CD4-positive, alpha-beta memory T cell (primary cell): Measurements from ENCODE around the gene DNAJC18. TPM values are rescaled to one million over a fixed set of nuclear protein-coding genes. Genes with fewer than 3 reads are reported as not detected.
"Not testable (repeated sequence)": the region's sequence is repeated elsewhere in the genome, so short reads cannot be mapped to it uniquely, and the experiment has no call there.

Experiments used
- CTCF ChIA-PET: fragments of 350-600 bp; sonication (Branson Sonifier 250); formaldehyde crosslinking; loops from one replicate; lab custom pipeline; 2021; ENCODE audit warnings: inconsistent platforms; ENCODE audit not compliant: partially characterized antibody; lab: Charles Lee
- POLR2A ChIA-PET: fragments of 350-600 bp; sonication (Branson Sonifier 250); formaldehyde crosslinking; loops from one replicate; lab custom pipeline; 2021; ENCODE audit not compliant: partially characterized antibody; lab: Charles Lee
- DNase-seq, 5 donors: peaks; one replicate each; pipeline versions ENCODE4 v3.0.0 to v3.0.0-alpha.2; 2020 to 2022; ENCODE audit warnings: mixed read lengths in 1 of 5
- H3K27ac ChIP-seq: one replicate; pipeline ENCODE4 v1.7.0; 2013; ENCODE audit warnings: low read depth, low read length
- H3K27me3 ChIP-seq: 2 replicates; pipeline ENCODE4 v1.7.0; 2013; ENCODE audit warnings: mild to moderate bottlenecking, low read length, moderate library complexity; ENCODE audit not compliant: insufficient read depth
- H3K36me3 ChIP-seq: 2 replicates; pipeline ENCODE4 v1.7.0; 2013; ENCODE audit warnings: mild to moderate bottlenecking, low read length, moderate library complexity; ENCODE audit not compliant: insufficient read depth
- H3K4me1 ChIP-seq: 2 replicates; pipeline ENCODE4 v1.7.0; 2013; ENCODE audit warnings: mild to moderate bottlenecking, low read length, moderate library complexity; ENCODE audit not compliant: insufficient read depth
- H3K4me3 ChIP-seq, 2 donors: one replicate each; pipeline ENCODE4 v1.7.0; 2013; ENCODE audit warnings: low read length in 2 of 2, mild to moderate bottlenecking in 1 of 2
- H3K9me3 ChIP-seq, 2 donors: one replicate each; pipeline ENCODE4 v1.7.0; 2013; ENCODE audit warnings: low read length in 2 of 2, control low read depth in 1 of 2; ENCODE audit not compliant: control insufficient read depth in 1 of 2
- H3K27ac Mint-ChIP-seq, 7 donors: one replicate each; pipeline ENCODE4 v1.8.0; 2020 to 2021; ENCODE audit warnings: mixed read lengths in 7 of 7, mild to moderate bottlenecking in 6 of 7, inconsistent platforms in 3 of 7, moderate library complexity in 3 of 7
- H3K27me3 Mint-ChIP-seq, 2 donors: one replicate each; pipeline ENCODE4 v1.8.0; 2020 to 2021; ENCODE audit warnings: mixed read lengths in 2 of 2
- H3K36me3 Mint-ChIP-seq, 2 donors: one replicate each; pipeline ENCODE4 v1.8.0; 2020 to 2021; ENCODE audit warnings: mixed read lengths in 2 of 2, inconsistent platforms in 1 of 2, mild to moderate bottlenecking in 1 of 2
- H3K4me1 Mint-ChIP-seq, 4 donors: one replicate each; pipeline ENCODE4 v1.8.0; 2020 to 2021; ENCODE audit warnings: mixed read lengths in 4 of 4, mild to moderate bottlenecking in 1 of 4
- H3K4me3 Mint-ChIP-seq, 8 donors: one replicate each; pipeline ENCODE4 v1.8.0; 2020 to 2021; ENCODE audit warnings: mixed read lengths in 8 of 8, mild to moderate bottlenecking in 7 of 8, moderate library complexity in 6 of 8, inconsistent platforms in 3 of 8
- H3K9me3 Mint-ChIP-seq, 8 donors: one replicate each; pipeline ENCODE4 v1.8.0; 2020 to 2021; ENCODE audit warnings: mixed read lengths in 8 of 8, mild to moderate bottlenecking in 5 of 8, inconsistent platforms in 3 of 8, moderate library complexity in 1 of 8
- intact Hi-C: fragments of 100-400 bp; cut with micrococcal nuclease; formaldehyde crosslinking; loops from one replicate; pipeline ENCODE4 v1.15.1; 2023
- polyA plus RNA-seq, 2 donors: library from polyadenylated mRNA; unstranded; fragments of 300-500 nt; fragmentation: Illumina TruSeq; gene quantifications; one replicate each; pipeline ENCODE4 v1.2.3, GENCODE V29; 2021
- total RNA-seq, 2 experiments: library from RNA; stranded (reverse); gene quantifications; one replicate each; pipeline ENCODE4 v1.2.3, GENCODE V29; 2021

DNAJC18 gene
- total and polyA plus RNA-seq, 4 experiments from 2014 or later, result 1.8 to 7.3 (median 6.4) TPM

GRCh38 chr5:139413963-139414362 is 25.4 kb downstream of the DNAJC18 start:
- Histone ChIP-seq H3K4me1 (peaks cover 31% of the 10 kb centered on the region), H3K9me3 (no peaks in the 10 kb centered on the region), H3K27ac (peak overlapping the region; percentile 3), H3K4me3 (no peak overlapping the region), H3K36me3 (no peaks in the 10 kb centered on the region), H3K27me3 (no peaks in the 10 kb centered on the region)
- Mint-ChIP-seq H3K4me1 (peaks cover 13 to 33% (median 23%) of the 10 kb centered on the region in 4 donors), H3K36me3 (peaks cover 0 to 7% of the 10 kb centered on the region in 2 donors), H3K27ac (peak overlapping the region in 4 of 7 donors; percentile 3 to 48 (median 39)), H3K9me3 (no peaks in the 10 kb centered on the region), H3K27me3 (no peaks in the 10 kb centered on the region), H3K4me3 (peak overlapping the region in 7 of 8 donors; percentile 11 to 66 (median 53))
- intact Hi-C loops, result no loop called here
- no peak for DNase-seq
- ChIA-PET POLR2A (interaction anchor here (0.5 to 1.8 kb wide), 3 partner anchors 10 to 1056 kb away, joined by 3 to 11 read pairs (median 3); partner anchors contain the start of gene SPATA24), CTCF (interaction anchor here (1.0 to 2.7 kb wide), 5 partner anchors 8 to 105 kb away, joined by 3 to 19 read pairs (median 4); no protein-coding TSS in a partner anchor)

DNA sequence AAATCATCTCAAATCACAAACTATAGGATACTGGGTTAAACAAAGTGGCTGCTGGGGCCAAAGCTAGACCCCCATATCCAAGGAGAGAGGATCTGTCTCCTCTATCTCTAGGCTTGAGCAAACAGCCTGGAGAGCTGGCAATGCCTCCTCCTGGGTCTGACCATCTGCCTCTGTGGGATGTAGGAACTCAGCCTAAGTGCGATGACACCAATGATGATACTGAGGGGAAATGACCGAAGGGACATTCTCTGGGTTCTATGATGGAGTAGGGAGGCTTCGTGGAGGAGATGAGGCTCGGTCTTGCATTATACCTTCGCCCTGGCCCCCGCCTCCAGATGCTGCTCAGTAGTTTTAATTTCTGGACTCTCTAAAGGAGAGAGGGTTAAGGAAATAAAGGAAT is 26.2 kb downstream of the DNAJC18 start:
- Mint-ChIP-seq H3K27me3 (no peaks in the 10 kb centered on the region), H3K9me3 (no peaks in the 10 kb centered on the region), H3K4me3 (no peak overlapping the region), H3K36me3 (no peaks in the 10 kb centered on the region), H3K27ac (peak overlapping the region in 1 of 7 donors; percentile 3), H3K4me1 (peaks cover 13 to 33% (median 23%) of the 10 kb centered on the region in 4 donors)
- Histone ChIP-seq H3K4me3 (no peak overlapping the region), H3K27ac (no peak overlapping the region), H3K4me1 (peaks cover 31% of the 10 kb centered on the region), H3K36me3 (no peaks in the 10 kb centered on the region), H3K27me3 (no peaks in the 10 kb centered on the region), H3K9me3 (no peaks in the 10 kb centered on the region)
- intact Hi-C loops, result no loop called here
- DNase-seq, result no peak
- ChIA-PET CTCF (interaction anchor here (1.0 to 1.2 kb wide), 3 partner anchors 9 to 213 kb away, joined by 3 to 4 read pairs (median 3); no protein-coding TSS in a partner anchor), POLR2A (no interaction called here)

DNA sequence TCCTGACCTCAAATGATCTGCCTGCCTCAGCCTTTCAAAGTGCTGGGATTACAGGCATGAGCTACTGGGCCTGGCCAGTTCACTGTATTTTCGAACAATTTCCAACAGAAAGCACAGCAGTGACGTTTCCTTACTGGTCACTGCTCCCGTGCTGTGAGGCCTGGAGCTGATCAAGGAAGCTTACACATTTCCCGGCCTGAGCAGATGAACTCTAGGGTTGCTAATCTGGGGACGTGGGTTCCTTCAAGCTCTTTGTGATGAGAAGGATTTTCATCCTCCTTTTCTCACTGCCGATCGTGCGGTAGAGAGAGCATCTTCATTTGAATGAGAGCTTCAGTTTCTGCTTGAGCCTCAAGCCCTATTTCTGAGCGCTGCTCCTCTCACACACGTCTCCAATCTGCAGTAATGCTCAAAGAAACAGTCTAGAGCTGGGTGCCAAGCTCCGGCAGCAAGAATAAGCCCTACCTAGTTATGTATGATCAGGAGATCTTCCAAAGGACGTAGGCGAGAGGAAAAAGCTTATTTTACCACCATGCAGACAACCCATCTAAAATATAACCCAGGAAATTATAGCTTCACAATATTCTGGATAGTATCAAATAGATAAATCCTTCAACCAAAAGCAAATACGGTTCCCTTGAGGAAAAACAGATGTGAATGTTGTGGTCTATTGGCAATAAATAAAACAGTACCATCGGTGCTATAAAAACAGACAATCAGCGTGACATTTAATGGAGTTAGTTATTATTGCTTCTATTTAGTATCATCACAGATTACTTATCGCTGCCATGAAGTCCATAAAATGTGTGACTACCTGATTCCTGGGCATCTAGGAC is 28.1 kb downstream of the DNAJC18 start:
- Histone ChIP-seq H3K36me3 (no peaks in the 10 kb centered on the region), H3K4me1 (peaks cover 31% of the 10 kb centered on the region), H3K4me3 (no peak overlapping the region), H3K9me3 (no peaks in the 10 kb centered on the region), H3K27me3 (no peaks in the 10 kb centered on the region), H3K27ac (no peak overlapping the region)
- Mint-ChIP-seq H3K36me3 (no peaks in the 10 kb centered on the region), H3K27ac (no peak overlapping the region), H3K4me3 (no peak overlapping the region), H3K4me1 (peaks cover 11 to 33% (median 22%) of the 10 kb centered on the region in 4 donors), H3K27me3 (no peaks in the 10 kb centered on the region), H3K9me3 (no peaks in the 10 kb centered on the region)
- intact Hi-C loops, result no loop called here
- CTCF ChIA-PET, result interaction anchor here (0.5 to 4.6 kb wide), 7 partner anchors 9 to 222 kb away, joined by 3 to 29 read pairs (median 4); no protein-coding TSS in a partner anchor
- no peak for DNase-seq
- POLR2A ChIA-PET, result interaction anchor here (1.3 to 1.5 kb wide), 2 partner anchors 70 to 150 kb away, joined by 3 to 5 read pairs; partner anchors contain the start of gene UBE2D2

- Histone ChIP-seq H3K27ac (no peak overlapping the region), H3K27me3 (no peaks in the 10 kb centered on the region), H3K9me3 (no peaks in the 10 kb centered on the region), H3K4me3 (no peak overlapping the region), H3K36me3 (no peaks in the 10 kb centered on the region), H3K4me1 (peaks cover 23% of the 10 kb centered on the region)
- intact Hi-C loops, result no loop called here
- no peaks in the 10 kb centered on the region for H3K27me3 Mint-ChIP-seq
- no peaks in the 10 kb centered on the region for H3K36me3 Mint-ChIP-seq
- no peak overlapping the region for H3K27ac Mint-ChIP-seq
- POLR2A ChIA-PET, result interaction anchor here (0.7 to 1.5 kb wide), 2 partner anchors 71 to 155 kb away, joined by 3 to 5 read pairs; no protein-coding TSS in a partner anchor
- H3K9me3 Mint-ChIP-seq, result no peaks in the 10 kb centered on the region
- H3K4me3 Mint-ChIP-seq, result no peak overlapping the region
- CTCF ChIA-PET, result interaction anchor here (0.6 to 4.6 kb wide), 7 partner anchors 8 to 221 kb away, joined by 3 to 29 read pairs (median 4); no protein-coding TSS in a partner anchor
- no peak for DNase-seq
- H3K4me1 Mint-ChIP-seq, result peaks cover 11 to 25% (median 15%) of the 10 kb centered on the region in 4 donors
Measured at GRCh38 chr5:139410121-139410992, 29.0 kb downstream of the DNAJC18 start.

- H3K27ac Mint-ChIP-seq, H3K36me3 Mint-ChIP-seq, H3K27me3 Mint-ChIP-seq, H3K27me3 ChIP-seq, POLR2A ChIA-PET, H3K4me3 ChIP-seq, H3K4me3 Mint-ChIP-seq, H3K9me3 Mint-ChIP-seq, DNase-seq, H3K9me3 ChIP-seq, H3K27ac ChIP-seq, H3K36me3 ChIP-seq: not testable (repeated sequence)
- peaks cover 19% of the 10 kb centered on the region for H3K4me1 ChIP-seq
- intact Hi-C loops, result loop anchor here (10.0 kb wide), 1 partner anchor 436 kb away; no protein-coding TSS in a partner anchor
- CTCF ChIA-PET, result interaction anchor here (1.0 to 4.6 kb wide), 2 partner anchors 103 to 105 kb away, joined by 3 to 15 read pairs; no protein-coding TSS in a partner anchor
- H3K4me1 Mint-ChIP-seq, result peaks cover 10 to 19% (median 12%) of the 10 kb centered on the region in 4 donors
Measured at GRCh38 chr5:139409116-139409515, 30.2 kb downstream of the DNAJC18 start.

DNA sequence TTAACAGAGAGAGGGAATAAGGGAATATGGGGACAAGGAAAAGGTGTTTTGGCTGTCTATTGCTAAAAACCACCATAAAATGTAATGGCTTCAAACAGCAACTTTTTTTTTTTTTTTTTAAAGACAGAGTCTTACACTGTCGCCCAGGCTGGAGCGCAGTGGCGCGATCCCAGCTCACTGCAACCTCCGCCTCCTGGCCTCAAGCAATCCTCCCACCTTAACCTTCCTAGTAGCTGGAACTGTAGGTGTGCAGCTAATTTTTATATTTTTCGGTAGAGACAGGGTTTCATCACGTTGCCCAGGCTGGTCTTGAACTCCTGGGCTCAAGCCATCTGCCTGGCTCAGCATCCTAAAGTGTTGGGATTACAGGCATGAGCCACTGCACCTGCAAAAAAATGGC is 31.1 kb downstream of the DNAJC18 start:
- Mint-ChIP-seq H3K9me3 (no peaks in the 10 kb centered on the region), H3K27ac (no peak overlapping the region), H3K4me3 (no peak overlapping the region), H3K27me3 (no peaks in the 10 kb centered on the region), H3K4me1 (peaks cover 9 to 22% (median 13%) of the 10 kb centered on the region in 4 donors), H3K36me3 (peaks cover 0 to 4% of the 10 kb centered on the region in 2 donors)
- Histone ChIP-seq H3K27me3 (no peaks in the 10 kb centered on the region), H3K9me3 (no peaks in the 10 kb centered on the region), H3K36me3 (no peaks in the 10 kb centered on the region), H3K4me3 (no peak overlapping the region), H3K4me1 (peaks cover 15% of the 10 kb centered on the region), H3K27ac (no peak overlapping the region)
- no peak for DNase-seq
- intact Hi-C loops, result loop anchor here (10.0 kb wide), 1 partner anchor 437 kb away; no protein-coding TSS in a partner anchor
- CTCF ChIA-PET, result interaction anchor here (0.7 to 4.6 kb wide), 3 partner anchors 12 to 109 kb away, joined by 3 to 15 read pairs (median 4); no protein-coding TSS in a partner anchor
- POLR2A ChIA-PET, result no interaction called here
